ENCODE data around the gene CNTN2. TPM values are rescaled to one million over a fixed set of nuclear protein-coding genes. Genes with fewer than 3 reads are reported as not detected.

CNTN2 gene
- total and polyA plus RNA-seq, 10 donors: 0.02 to 2.6 (median 0.13) TPM; not detected in 3

GRCh38 chr1:205122489-205122882, 79.5 kb downstream of the CNTN2 start:
- intact Hi-C loops (cut with DNase I; ENCODE audit: low total_unique reads): loop anchor here (10.0 kb wide), 1 partner anchor 102 kb away; the partner anchor contains the start of gene TMCC2
- peaks cover 25 to 61% (median 40%) of the 10 kb centered on the region in 6 donors for H3K4me1 ChIP-seq
- TF ChIP-seq CTCF (IDR thresholded peaks at IDR 0.05 in 8 of 11, conservative IDR thresholded peaks at IDR 0.05 in 3 of 11) (no peak), POLR2AphosphoS5 (IDR thresholded peaks at IDR 0.05) (no peak), POLR2A (IDR thresholded peaks at IDR 0.05) (no peak)
- peaks cover 0 to 21% (median 8%) of the 10 kb centered on the region in 6 donors for H3K36me3 ChIP-seq
- H3K27ac ChIP-seq: peak overlapping the region; percentile 90 to 99 (median 94)
- no peaks in the 10 kb centered on the region for H3K9me3 ChIP-seq
- DNase-seq: no peak
- H3K27me3 ChIP-seq (replicated peaks in 1 of 7): no peaks in the 10 kb centered on the region
- H3K4me3 ChIP-seq: peak overlapping the region; percentile 26 to 90 (median 84)
- WGBS, 5 donors: 8 to 24% (median 13%) methylated on average over 9 of the region's 9 CpGs

- TF ChIP-seq POLR2A (IDR thresholded peaks at IDR 0.05) (no peak), POLR2AphosphoS5 (IDR thresholded peaks at IDR 0.05) (no peak), CTCF (IDR thresholded peaks at IDR 0.05 in 8 of 11, conservative IDR thresholded peaks at IDR 0.05 in 3 of 11) (no peak)
- Histone ChIP-seq H3K4me3 (no peak overlapping the region), H3K36me3 (no peaks in the 10 kb centered on the region), H3K27me3 (replicated peaks in 1 of 7) (no peaks in the 10 kb centered on the region), H3K9me3 (no peaks in the 10 kb centered on the region), H3K4me1 (peaks cover 19 to 39% (median 25%) of the 10 kb centered on the region in 6 donors), H3K27ac (peak overlapping the region in 3 of 8 donors; percentile 3 to 4 (median 3))
- intact Hi-C loops (cut with DNase I; ENCODE audit: low total_unique reads): loop anchor here (10.0 kb wide), 1 partner anchor 100 kb away; the partner anchor contains the start of gene TMCC2
- 60 to 76% (median 71%) methylated on average over 7 of the region's 7 CpGs for WGBS, 5 donors
- DNase-seq: no peak
Measured at GRCh38 chr1:205124726-205125125, 81.7 kb downstream of the CNTN2 start.

GRCh38 chr1:205127646-205128045, 84.6 kb downstream of the CNTN2 start:
- H3K27ac ChIP-seq: no peak overlapping the region
- no peak overlapping the region for H3K4me3 ChIP-seq
- intact Hi-C loops (cut with DNase I; ENCODE audit: low total_unique reads): loop anchor here (10.0 kb wide), 1 partner anchor 97 kb away; the partner anchor contains the start of gene TMCC2
- no peak for DNase-seq
- peaks cover 4 to 18% (median 6%) of the 10 kb centered on the region in 6 donors for H3K4me1 ChIP-seq
- no peaks in the 10 kb centered on the region for H3K36me3 ChIP-seq
- WGBS, 5 donors: 65 to 87% (median 81%) methylated on average over 3 of the region's 3 CpGs
- H3K9me3 ChIP-seq: no peaks in the 10 kb centered on the region
- TF ChIP-seq POLR2A (IDR thresholded peaks at IDR 0.05): no peak
- TF ChIP-seq POLR2AphosphoS5 (IDR thresholded peaks at IDR 0.05): no peak
- TF ChIP-seq CTCF (IDR thresholded peaks at IDR 0.05 in 8 of 11, conservative IDR thresholded peaks at IDR 0.05 in 3 of 11): no peak
- H3K27me3 ChIP-seq (replicated peaks in 1 of 7): no peaks in the 10 kb centered on the region

Other genes with a start within 250 kb of the CNTN2 start
- gene NFASC, start 172.3 kb upstream of the CNTN2 start, total RNA-seq: 10 to 100 TPM; 20.6 to 60.3 (median 27.4) TPM
- gene NFASC, start 172.3 kb upstream of the CNTN2 start, polyA plus RNA-seq: 1 to 10 TPM; 2.8 to 9.1 (median 2.9) TPM
- 1 to 10 TPM; 2.6 to 3.9 (median 3.4) TPM for gene TMEM81, start 41.2 kb downstream of the CNTN2 start, total RNA-seq
- gene TMEM81, start 41.2 kb downstream of the CNTN2 start, polyA plus RNA-seq: 1 to 10 TPM; 2.4 to 5.4 (median 3.5) TPM
- 10 to 100 TPM; 16.7 to 23.4 (median 18.3) TPM for gene RBBP5, start 78.8 kb downstream of the CNTN2 start, total RNA-seq
- gene RBBP5, start 78.8 kb downstream of the CNTN2 start, polyA plus RNA-seq: 1 to 10 TPM; 4.2 to 7.5 (median 4.6) TPM
- gene DSTYK, start 168.5 kb downstream of the CNTN2 start, total RNA-seq: 10 to 100 TPM; 12.8 to 24.3 (median 18.2) TPM
- gene DSTYK, start 168.5 kb downstream of the CNTN2 start, polyA plus RNA-seq: 1 to 10 TPM; 2.2 to 5.0 (median 2.3) TPM
- 100 to 1,000 TPM in 1 of 7 donors, 10 to 100 TPM in 3, 1 to 10 TPM in 3; 2.9 to 146 (median 11.3) TPM for gene TMCC2, start 184.7 kb downstream of the CNTN2 start, total RNA-seq
- gene TMCC2, start 184.7 kb downstream of the CNTN2 start, polyA plus RNA-seq: 10 to 100 TPM in 1 of 3 donors, 1 to 10 TPM in 1, under 1 TPM in 1; 0.74 to 11.9 (median 1.2) TPM

Data from spleen (tissue), 11 donors.